ENCODE measurements around the gene ADA.

DNA sequence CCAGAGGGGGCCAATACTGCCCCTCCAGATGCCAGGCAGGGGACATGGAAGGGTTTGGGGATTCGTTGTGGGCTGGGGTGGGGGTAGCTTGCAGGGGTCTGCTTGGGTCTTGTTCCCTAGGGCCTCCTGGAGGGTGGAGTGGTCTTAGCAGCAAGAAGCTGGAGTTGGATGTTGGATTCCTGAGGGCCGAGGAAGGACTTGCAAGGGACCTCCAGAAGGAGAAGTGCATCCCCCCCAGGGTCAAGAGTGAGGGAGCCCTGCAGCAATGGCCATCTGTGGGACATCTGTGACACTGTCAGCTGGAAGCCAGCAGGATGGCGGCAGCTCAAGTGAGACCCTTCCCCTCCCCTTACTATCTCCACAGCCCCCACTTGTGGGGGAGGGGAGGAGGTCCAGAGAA is 38.3 kb upstream of the ADA start:
- TF ChIP-seq, protein P1, sequence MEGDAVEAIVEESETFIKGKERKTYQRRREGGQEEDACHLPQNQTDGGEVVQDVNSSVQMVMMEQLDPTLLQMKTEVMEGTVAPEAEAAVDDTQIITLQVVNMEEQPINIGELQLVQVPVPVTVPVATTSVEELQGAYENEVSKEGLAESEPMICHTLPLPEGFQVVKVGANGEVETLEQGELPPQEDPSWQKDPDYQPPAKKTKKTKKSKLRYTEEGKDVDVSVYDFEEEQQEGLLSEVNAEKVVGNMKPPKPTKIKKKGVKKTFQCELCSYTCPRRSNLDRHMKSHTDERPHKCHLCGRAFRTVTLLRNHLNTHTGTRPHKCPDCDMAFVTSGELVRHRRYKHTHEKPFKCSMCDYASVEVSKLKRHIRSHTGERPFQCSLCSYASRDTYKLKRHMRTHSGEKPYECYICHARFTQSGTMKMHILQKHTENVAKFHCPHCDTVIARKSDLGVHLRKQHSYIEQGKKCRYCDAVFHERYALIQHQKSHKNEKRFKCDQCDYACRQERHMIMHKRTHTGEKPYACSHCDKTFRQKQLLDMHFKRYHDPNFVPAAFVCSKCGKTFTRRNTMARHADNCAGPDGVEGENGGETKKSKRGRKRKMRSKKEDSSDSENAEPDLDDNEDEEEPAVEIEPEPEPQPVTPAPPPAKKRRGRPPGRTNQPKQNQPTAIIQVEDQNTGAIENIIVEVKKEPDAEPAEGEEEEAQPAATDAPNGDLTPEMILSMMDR (IDR thresholded peaks at IDR 0.05) = no peak
- no peak for TF ChIP-seq POLR2A (IDR thresholded peaks at IDR 0.05)
